GM18861 (cell line): ENCODE results near the gene C4orf50.
"Not testable (repeated sequence)": the region's sequence is repeated elsewhere in the genome, so short reads cannot be mapped to it uniquely, and the experiment has no call there.

Experiments used
- ATAC-seq: cut with Tn5 transposase; IDR thresholded peaks from one replicate; pipeline ENCODE4 v1.9.1; 2021; ENCODE audit not compliant: unreplicated experiment

Gene C4orf50

GRCh38 chr4:5995901-5996623 is 22.2 kb downstream of the C4orf50 start:
- ATAC-seq = no peak

GRCh38 chr4:5993876-5994811 is 24.1 kb downstream of the C4orf50 start:
- no peak for ATAC-seq

- not testable (repeated sequence) for ATAC-seq
These were observed 24.9 kb downstream of the C4orf50 start for GRCh38 chr4:5993346-5993745.

- no peak for ATAC-seq
These were observed 25.4 kb downstream of the C4orf50 start for GRCh38 chr4:5992828-5993321.

GRCh38 chr4:5992171-5992827 is 25.9 kb downstream of the C4orf50 start:
- ATAC-seq = no peak

- no peak for ATAC-seq
These were observed 26.8 kb downstream of the C4orf50 start for GRCh38 chr4:5991405-5991804.

GRCh38 chr4:5990446-5991160 is 27.6 kb downstream of the C4orf50 start:
- ATAC-seq = no peak

- no peak for ATAC-seq
These were observed 28.7 kb downstream of the C4orf50 start for GRCh38 chr4:5989236-5990225.

GRCh38 chr4:5988086-5988845 is 30.0 kb downstream of the C4orf50 start:
- no peak for ATAC-seq

- ATAC-seq = no peak
These were observed 33.4 kb downstream of the C4orf50 start for GRCh38 chr4:5984843-5985242.

- ATAC-seq = no peak
These were observed 35.9 kb downstream of the C4orf50 start for GRCh38 chr4:5982156-5982973.

- ATAC-seq = no peak
These were observed 37.6 kb downstream of the C4orf50 start for GRCh38 chr4:5980436-5981155.

GRCh38 chr4:5979981-5980380 is 38.2 kb downstream of the C4orf50 start:
- no peak for ATAC-seq

GRCh38 chr4:5976921-5977320 is 41.3 kb downstream of the C4orf50 start:
- ATAC-seq = no peak

GRCh38 chr4:5976431-5976830 is 41.8 kb downstream of the C4orf50 start:
- ATAC-seq = no peak

- no peak for ATAC-seq
These were observed 43.9 kb downstream of the C4orf50 start for GRCh38 chr4:5974321-5974720.

GRCh38 chr4:5973486-5974220 is 44.6 kb downstream of the C4orf50 start:
- ATAC-seq = no peak
